Measurements from ENCODE around the gene CBR3.

DNA sequence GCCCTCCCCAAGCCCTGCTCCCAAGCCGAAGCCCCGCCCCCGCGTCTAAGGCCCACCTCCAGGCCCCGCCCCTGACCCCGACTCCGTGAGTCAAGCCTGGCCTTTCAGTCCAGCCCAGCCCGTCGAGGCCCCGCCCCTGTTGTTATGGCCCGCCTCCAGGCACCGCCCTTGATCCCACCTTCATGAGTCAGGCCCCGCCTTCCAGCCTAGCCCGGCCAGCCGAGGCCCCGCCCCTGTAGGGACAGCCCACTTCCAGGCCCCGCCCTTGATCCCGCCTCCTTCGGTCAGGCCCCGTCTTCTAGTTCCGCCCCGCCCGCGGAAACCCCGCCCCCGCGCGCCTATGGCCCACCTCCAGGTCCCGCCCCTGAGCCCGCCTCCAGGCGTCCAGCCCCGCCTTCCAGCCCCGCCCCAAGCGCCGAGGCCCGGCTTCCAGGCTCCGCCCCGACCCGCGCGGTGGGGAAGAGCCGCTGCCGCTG is 21.5 kb downstream of the CBR3 start:
- TF ChIP-seq CTCF (IDR thresholded peaks at IDR 0.05), result no peak
- TF ChIP-seq, protein P1, sequence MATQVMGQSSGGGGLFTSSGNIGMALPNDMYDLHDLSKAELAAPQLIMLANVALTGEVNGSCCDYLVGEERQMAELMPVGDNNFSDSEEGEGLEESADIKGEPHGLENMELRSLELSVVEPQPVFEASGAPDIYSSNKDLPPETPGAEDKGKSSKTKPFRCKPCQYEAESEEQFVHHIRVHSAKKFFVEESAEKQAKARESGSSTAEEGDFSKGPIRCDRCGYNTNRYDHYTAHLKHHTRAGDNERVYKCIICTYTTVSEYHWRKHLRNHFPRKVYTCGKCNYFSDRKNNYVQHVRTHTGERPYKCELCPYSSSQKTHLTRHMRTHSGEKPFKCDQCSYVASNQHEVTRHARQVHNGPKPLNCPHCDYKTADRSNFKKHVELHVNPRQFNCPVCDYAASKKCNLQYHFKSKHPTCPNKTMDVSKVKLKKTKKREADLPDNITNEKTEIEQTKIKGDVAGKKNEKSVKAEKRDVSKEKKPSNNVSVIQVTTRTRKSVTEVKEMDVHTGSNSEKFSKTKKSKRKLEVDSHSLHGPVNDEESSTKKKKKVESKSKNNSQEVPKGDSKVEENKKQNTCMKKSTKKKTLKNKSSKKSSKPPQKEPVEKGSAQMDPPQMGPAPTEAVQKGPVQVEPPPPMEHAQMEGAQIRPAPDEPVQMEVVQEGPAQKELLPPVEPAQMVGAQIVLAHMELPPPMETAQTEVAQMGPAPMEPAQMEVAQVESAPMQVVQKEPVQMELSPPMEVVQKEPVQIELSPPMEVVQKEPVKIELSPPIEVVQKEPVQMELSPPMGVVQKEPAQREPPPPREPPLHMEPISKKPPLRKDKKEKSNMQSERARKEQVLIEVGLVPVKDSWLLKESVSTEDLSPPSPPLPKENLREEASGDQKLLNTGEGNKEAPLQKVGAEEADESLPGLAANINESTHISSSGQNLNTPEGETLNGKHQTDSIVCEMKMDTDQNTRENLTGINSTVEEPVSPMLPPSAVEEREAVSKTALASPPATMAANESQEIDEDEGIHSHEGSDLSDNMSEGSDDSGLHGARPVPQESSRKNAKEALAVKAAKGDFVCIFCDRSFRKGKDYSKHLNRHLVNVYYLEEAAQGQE (IDR thresholded peaks at IDR 0.05; ENCODE audit: insufficient read depth in 1 of 2, low read depth in 2 of 2, low read length in 1 of 2), result no peak
- no peak for TF ChIP-seq POLR2AphosphoS5 (IDR thresholded peaks at IDR 0.05; ENCODE audit: low read depth, low read length)
